CD4-positive, alpha-beta T cell treated with Interleukin-12 subunit alpha and Interleukin-12 subunit beta, for 1 hour (primary cell): Measurements from ENCODE around the gene ACD.
"Not testable (repeated sequence)": the region's sequence is repeated elsewhere in the genome, so short reads cannot be mapped to it uniquely, and the experiment has no call there.

Experiments
- DNase-seq: peaks from one replicate; pipeline ENCODE4 v3.0.0-alpha.2; 2020

The ACD gene

GRCh38 chr16:67659675-67660563, at the start of gene ACD:
TSS of gene ACD (minus strand) at chr16:67660260. CDS start at chr16:67660220, 40 bp downstream.
- DNase-seq = peak; percentile 94

- DNase-seq = no peak
Measured at GRCh38 chr16:67709050-67709449, 49.0 kb upstream of the ACD start.

GRCh38 chr16:67708368-67708771, 48.3 kb upstream of the ACD start:
- DNase-seq = no peak

- no peak for DNase-seq
Measured at GRCh38 chr16:67707790-67708189, 47.7 kb upstream of the ACD start.

GRCh38 chr16:67707210-67707609, 47.1 kb upstream of the ACD start:
- DNase-seq = no peak

DNA sequence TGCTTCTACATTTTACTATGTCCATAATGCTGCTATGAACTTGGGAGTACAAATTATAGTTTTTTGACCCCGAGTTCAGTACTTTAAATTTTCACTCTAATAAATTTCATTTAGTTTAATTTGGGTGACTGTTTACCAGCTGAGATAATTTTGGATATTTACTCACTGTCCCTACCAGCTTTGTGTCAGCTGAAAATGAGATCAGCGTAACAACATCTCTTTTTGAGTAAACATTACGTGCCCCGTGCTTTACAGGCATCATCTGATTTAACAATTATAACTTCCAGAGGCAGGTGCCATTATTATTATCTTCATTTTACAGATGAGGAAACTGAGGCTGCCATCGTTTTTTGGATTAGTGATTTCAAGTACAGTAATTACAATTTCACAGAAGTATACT, 44.0 kb upstream of the ACD start:
- no peak for DNase-seq

- DNase-seq = peak; percentile 12
Measured at GRCh38 chr16:67703626-67704025, 43.6 kb upstream of the ACD start.

DNA sequence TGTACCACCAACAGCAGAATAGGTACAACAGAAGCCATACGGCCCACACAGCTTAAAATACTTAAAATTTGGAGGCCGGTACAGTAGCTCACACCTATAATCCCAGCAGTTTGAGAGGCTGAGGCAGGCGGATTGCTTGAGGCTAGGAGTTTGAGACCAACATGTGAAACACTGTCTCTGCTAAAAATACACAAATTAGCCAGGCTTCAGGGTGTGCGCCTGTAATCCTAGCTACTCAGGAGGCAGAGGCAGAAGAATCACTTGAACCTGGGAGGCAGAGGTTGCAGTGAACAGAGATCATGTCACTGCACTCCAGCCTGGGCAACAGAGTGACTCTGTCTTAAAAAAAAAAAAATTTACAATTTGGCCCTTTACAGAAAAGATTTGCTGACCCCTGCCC, 42.1 kb upstream of the ACD start:
- no peak for DNase-seq

DNA sequence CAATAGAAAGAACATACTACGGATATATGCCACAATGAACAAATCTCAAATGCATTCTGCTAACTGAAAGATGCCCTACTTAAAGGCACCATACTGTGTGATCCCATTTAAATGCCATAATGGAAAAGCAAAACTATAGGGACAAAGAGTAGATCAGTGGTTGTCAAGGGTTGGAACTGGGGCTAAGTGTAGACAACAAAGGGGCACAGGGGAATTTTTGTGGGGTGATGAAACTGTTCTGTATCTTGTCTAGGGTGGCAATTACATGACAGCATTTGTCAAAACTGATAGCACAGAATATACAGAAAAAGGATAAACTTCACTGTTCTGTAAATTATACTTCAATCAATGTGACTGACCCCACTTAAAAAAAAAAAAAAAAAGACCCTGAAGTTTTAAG, 41.4 kb upstream of the ACD start:
- DNase-seq = no peak

DNA sequence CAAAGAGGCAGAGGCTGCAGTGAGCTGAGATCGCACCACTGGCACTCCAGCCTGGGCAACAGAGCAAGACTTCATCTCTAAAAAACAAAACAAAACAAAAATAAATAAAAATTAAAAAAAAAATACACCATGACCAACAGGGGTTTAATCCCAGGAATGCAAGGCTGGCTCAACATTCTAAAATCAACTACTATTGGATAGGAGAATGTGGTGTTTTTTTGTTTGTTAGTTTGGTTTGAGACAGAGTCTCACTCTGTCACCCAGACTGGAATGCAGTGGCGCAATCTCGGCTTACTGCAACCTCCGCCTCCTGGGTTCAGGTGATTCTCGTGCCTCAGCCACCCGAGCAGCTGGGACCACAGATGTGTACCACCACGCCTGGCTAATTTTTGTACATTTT, 39.2 kb upstream of the ACD start:
- DNase-seq = no peak

GRCh38 chr16:67697422-67698185, 37.5 kb upstream of the ACD start:
- no peak for DNase-seq

GRCh38 chr16:67694611-67695010, 34.6 kb upstream of the ACD start:
- DNase-seq = no peak

DNA sequence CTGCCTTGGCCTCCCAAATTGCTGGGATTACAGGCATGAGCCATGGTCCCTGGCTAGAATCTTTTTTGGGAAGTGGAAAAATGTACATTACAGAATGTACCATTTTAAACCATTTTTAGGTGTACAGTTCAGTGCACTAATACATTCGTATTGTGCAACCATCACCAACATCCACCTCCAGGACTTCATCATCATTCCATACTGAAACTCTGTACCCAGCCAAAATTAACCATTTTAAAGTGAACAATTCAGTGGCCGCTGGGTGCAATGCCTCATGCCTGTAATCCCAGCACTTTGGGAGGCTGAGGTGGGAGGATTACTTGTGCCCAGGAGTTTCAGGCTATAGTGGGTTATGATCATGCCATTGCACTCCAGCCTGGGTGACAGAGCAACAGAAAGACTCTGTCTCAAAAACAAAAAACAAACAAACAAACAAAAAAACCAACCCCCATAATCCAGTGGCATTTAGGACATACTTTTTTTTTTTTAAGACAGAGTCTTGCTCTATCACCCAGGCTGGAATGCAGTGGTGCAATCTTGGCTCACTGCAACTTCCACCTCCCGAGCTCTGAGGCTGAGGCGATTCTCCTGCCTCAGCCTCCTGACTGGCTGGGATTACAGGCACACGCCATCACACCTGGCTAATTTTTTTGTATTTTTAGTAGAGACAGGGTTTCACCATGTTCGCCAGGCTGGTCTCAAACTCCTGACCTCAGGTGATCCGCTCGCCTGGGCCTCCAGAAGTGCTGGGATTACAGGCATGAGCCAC, 33.6 kb upstream of the ACD start:
- DNase-seq = not testable (repeated sequence)

GRCh38 chr16:67685388-67686112, 25.5 kb upstream of the ACD start:
- no peak for DNase-seq

DNA sequence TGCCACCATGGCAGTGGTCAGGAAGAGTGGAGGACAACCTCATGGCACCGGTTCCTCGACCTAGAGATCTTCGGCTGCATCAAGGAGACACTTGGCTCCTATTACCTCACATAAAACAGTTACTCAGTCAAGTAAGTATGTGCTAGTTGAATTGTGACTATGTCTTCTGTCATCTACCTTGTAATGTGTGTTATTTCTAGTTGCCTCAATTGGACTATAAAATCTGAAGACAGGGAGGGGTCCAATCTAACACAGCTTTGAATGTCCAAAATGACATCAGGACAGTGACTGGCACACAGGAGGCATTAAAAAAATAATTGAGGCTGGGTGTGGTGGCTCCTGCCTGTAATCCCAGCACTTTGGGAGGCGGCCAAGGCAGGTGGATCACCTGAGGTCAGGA, 23.7 kb upstream of the ACD start:
- no peak for DNase-seq

- no peak for DNase-seq
Measured at GRCh38 chr16:67679935-67680897, 20.2 kb upstream of the ACD start.

DNA sequence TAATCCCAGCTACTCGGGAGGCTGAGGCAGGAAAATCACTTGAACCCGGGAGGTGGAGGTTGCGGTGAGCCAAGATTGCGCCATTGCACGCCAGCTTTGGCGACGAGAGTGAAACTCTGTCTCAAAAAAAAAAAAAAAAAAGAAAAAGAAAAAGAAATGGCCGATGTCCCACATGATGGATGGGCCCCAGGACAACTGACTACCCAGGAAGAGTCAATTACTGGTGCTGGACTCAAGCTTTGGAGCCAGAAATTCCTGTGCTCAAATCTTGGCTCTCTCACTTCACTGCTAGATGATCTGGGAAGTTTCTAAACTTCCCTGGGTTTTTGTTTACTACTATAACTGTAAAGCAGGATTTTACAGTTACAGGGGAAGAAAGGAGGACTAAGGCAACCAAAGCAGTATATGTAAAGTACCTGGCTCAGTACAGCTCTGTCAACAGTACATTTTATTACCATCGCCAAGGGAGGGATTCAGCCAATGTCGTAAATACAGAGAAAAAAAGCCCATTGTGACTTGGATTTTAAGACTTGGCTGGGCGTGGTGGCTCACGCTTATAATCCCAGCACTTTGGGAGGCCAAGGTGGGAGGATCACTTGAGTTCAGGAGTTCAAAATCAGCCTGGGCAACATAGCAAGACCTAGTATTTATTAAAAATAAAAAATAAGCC, 18.4 kb upstream of the ACD start:
- no peak for DNase-seq

- DNase-seq = no peak
Measured at GRCh38 chr16:67677712-67678111, 17.7 kb upstream of the ACD start.

GRCh38 chr16:67676939-67677338, 16.9 kb upstream of the ACD start:
- no peak for DNase-seq

GRCh38 chr16:67676516-67676915, 16.5 kb upstream of the ACD start:
- no peak for DNase-seq

DNA sequence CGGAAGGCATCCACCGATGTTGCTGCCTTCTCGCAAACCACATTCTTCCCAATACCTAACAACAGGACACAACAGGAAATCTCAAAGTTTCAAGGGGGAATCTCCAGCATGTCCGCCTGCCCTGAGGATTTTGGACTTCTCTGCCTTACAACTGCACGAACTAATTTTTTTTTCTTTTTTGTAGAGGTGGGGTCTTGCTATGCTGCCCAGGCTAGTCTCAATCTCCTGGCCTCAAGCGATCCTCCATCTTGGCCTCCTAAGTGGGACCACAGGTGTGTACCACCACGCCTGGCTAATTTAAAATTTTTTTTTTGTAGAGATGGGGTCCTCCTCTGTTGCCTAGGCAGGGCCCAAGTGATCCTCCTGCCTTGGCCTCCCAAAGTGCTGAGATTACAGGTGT, 15.9 kb upstream of the ACD start:
- DNase-seq = no peak
